Ishikawa (cell line): ENCODE data around the gene VPS35L.

Experiments
- CEBPB ChIP-seq: IDR thresholded peaks from 2 replicates; pipeline ENCODE4 v1.6.1; 2012
- EGR1 ChIP-seq: IDR thresholded peaks from 2 replicates; pipeline ENCODE4 v1.6.1; 2012
- EP300 ChIP-seq: IDR thresholded peaks from 2 replicates; pipeline ENCODE4 v1.6.1; 2012; ENCODE audit warnings: borderline replicate concordance
- RAD21 ChIP-seq: IDR thresholded peaks from 2 replicates; pipeline ENCODE4 v1.6.1; 2012; ENCODE audit warnings: low read depth
- TAF1 ChIP-seq: IDR thresholded peaks from 2 replicates; pipeline ENCODE4 v1.6.1; 2012; ENCODE audit warnings: low read depth, mild to moderate bottlenecking
- TEAD4 ChIP-seq: IDR thresholded peaks from 2 replicates; pipeline ENCODE4 v1.6.1; 2012
- TF ChIP-seq, protein P1 (sequence below): IDR thresholded peaks from 2 replicates; pipeline ENCODE4 v1.6.1; 2012
- TF ChIP-seq, protein P2 (sequence below): IDR thresholded peaks from 2 replicates; pipeline ENCODE4 v1.6.1; 2012

DNA sequence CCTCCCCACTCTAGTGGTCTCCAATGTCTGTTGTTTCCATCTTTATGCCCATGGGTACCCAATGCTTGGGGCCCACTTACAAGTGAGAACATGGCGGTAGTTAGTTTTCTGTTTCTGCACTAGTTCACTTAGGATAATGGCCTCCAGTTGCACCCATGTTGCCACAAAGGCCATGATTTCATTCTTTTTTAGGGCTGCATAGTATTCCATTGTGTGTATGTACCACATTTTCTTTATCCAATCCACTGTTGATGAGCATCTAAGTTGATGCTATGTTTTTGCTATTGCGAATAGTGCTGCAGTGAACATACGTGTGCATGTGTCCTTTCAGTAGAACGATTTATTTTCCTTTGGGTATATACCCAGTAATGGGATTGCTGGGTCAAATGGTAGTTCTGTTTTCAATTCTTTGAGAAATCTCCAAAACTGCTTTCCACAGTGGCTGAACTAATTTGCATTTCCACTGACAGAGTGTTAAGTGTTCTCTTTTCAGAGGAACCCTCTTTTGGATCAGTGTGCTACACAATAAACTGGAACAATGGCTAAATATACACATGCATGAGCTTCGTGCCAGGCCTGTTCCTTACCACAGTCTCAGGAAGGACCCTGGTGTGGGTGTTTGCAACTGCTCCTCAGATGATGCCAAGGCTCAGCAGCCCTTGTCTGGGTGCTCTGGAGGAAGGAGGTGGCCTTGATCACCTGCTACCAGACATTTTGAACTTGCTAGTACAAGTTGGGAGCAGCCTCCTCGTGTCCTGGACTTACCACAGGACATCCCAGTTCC lies 128.1 kb downstream of the VPS35L start:
- TF ChIP-seq EGR1 = no peak
- no peak for TF ChIP-seq EP300
- no peak for TF ChIP-seq TEAD4
- TF ChIP-seq TAF1 = no peak
- TF ChIP-seq, protein P1, sequence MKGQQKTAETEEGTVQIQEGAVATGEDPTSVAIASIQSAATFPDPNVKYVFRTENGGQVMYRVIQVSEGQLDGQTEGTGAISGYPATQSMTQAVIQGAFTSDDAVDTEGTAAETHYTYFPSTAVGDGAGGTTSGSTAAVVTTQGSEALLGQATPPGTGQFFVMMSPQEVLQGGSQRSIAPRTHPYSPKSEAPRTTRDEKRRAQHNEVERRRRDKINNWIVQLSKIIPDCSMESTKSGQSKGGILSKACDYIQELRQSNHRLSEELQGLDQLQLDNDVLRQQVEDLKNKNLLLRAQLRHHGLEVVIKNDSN = no peak
- TF ChIP-seq RAD21 = no peak
- TF ChIP-seq, protein P2, sequence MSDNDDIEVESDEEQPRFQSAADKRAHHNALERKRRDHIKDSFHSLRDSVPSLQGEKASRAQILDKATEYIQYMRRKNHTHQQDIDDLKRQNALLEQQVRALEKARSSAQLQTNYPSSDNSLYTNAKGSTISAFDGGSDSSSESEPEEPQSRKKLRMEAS = no peak
- TF ChIP-seq CEBPB = no peak
